ENCODE data around the gene MRPL17.

Gene MRPL17

DNA sequence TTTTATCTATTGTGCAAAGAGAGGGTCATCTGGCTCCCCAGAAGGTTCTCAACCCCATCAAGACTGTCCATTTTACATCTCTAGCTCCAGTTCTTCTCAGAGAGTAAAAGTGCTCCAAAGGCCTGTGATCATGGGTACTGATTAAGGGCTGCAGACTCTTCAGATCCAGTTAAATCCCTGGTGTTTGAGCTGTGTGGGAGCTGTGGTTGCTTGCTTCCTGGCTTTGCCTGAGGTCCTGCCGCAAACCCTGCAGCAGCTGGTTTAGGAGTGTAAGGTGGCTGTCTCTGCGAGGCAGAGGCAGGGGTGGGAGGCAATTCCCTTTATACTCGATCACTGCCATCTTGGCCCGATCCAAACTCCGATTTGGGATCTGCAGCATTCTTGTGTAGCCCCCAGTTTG lies 1.2 kb downstream of the MRPL17 start:
- no peak for DNase-seq

DNA sequence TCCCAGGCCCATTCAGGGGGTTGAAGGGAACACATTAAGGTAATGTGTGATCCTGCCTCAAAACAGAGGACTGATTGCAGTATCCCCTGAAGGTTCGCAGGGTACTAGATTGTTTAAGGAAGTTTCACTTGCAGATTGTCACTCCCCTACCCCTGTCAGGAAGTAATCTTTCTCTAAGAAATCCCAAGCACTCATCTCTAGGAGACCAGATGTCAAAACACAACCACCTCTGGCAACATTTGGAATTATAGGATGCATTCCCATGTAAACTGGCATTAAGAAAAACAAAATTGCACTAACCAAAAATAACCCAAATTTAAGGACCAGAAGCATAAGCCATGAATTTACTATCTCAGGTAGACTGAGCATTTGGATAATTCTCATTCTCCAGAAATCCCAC lies 1.6 kb downstream of the MRPL17 start:
- DNase-seq, result no peak

DNA sequence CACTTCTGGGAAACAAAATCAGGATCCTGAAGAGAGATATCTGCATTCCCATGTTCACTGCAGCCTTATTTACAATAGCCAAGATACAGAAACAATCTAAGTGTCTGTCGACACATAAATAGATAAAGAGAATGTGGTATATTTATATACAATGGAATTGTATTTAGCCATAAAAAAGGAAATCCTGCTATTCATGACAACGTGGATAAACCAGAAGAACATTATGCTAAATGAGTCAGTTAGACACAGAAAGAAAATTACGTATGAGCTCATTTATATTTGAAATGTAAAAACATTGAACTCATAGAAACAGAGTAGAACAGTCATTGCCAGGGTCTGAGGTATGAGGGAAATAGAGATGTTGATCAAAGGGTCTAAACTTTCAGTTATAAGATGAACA lies 6.1 kb downstream of the MRPL17 start:
- DNase-seq, result no peak

DNA sequence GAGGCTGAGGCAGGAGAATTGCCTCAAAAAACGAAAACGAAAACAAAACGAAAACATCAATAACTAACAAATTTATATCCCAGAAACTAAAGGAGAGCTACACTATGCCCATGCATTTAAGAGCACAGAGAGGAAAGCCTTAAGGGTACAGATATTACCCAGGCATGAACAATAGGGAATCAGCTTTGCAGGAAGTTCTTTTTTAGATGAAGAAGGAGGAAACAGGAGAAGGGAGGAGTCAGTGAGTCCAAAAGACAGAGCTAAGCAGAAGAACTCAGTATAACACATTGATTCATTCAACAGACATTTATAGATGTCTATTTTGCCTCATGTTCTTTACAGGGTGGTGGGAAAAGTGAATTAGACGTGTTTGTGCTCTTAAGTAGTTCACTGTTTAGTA lies 8.3 kb downstream of the MRPL17 start:
- DNase-seq, result no peak

DNA sequence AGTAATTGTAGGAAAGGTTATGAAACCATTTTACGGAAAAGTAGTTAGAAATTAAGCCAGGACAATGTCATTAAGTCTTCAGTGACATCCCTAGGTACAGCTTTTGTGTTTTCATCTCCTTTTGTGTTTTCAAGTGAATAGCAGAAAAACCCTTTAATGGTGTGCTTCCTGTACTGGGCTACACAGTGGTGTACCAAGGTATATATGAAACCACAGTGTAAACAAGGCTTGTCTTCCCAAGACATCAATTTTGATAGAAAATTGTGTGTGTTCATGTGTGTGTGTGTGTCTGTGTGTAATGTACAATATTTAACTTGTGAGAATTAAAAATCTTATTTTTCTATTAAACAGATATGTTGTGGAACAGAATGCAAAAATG lies 8.9 kb downstream of the MRPL17 start:
- DNase-seq, result no peak

DNA sequence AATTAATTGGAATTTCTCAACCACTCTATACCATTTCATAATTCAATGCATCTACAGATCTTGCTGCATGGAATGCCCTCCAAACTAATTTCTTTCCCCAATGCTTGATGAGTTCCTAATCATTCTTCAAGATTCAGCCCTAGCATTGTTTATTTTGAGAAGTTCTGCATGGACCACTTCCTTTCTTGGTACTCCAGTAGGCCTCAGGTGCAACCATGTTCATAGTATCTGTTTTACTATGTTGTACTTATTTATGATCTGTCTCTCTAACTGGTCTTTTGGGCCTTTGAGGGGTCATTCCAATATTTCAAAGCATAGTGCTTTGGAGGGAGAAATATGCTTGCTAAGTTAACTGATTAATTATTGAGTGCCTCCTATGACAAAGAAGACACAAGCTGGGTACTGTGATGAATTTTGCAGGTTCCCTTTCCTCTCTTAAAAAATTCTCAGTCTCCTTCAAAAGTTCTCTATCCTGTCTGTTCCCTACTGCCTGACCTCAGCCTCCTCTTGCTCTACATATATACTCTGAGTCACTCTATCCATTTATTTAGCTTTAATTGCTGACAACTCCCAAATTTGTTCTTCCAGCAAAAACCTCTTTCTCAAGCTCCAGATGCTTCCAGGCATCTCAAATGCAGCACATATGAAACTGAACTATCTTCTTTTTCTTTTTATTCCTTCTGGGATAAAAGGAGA lies 9.5 kb downstream of the MRPL17 start:
- DNase-seq, result no peak

DNA sequence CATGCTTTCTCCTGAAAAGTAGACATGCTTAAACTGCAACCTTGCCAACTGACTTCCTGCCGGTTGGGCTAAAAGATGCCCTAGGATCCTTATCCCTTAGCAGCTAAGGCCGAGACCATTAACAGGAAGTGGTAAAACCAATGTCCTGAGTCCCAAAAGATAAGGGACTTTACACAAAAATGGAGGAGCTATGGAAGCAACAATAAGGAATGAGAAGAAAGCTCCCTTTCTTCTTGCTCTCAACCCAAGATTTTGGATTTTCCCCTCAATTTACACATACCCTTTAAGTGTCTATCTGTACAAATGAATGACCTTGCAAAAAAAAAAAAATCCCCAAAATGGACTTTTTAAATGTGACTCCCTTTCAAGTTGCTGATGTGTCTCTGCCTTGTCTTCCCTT lies 11.1 kb downstream of the MRPL17 start:
- DNase-seq, result no peak

DNA sequence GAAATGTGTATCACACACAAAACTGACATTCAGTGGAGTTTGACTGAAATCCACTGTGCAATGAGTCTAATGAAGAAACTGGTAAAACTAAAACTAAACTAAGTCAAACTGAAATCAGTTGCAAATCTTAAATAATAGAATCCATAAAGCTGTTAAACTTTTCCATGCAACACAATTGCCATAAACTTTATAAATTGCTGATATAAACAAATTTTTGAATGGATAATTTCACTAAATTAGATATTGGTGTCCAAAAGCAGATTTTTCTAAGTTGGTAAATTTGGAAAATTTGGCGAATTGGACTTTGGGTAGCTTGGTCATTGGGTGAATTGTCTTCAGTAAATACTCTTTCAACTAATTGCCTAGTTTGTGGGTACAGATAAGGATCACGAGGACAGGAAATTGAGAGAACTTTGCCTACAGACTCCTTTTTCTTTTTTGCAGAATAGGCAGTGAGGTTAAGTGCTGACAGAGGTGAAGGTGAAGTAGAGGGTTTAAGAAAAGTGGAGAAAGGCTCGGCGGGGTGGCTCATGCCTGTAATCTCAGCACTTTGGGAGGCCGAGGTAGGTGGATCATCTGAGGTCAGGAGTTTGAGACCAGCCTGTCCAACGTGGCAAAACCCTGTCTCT lies 12.8 kb downstream of the MRPL17 start:
- DNase-seq, result no peak

DNA sequence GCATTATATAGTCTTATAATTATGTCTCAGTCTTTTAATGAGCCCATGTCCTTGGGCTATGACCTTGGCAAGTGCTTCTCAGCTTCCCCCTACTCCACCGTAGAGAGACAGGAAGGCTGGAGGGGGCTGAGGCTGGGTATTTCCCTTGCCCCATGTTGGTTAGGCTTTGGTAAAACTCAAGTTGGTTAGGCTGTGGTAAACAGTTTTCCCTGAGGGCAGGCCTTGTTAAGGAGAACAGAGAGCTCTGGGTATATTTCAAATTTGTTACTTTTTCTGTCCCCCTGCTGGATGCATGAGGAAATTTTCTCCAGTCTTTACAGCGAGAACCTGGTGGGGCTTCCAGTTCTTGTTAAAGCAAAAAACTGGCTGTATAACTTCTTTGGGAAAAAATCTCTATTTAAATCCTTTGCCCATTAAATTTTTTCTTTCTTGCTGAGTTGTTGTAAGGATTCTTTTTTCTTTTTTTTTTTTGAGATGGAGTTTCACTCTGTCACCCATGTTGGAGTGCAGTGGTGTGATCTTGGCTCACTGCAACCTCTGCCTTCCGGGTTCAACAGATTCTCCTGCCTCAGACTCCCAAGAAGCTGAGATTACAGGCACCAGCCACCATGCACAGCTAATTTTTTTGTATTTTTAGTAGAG lies 15.3 kb downstream of the MRPL17 start:
- DNase-seq, result no peak

DNA sequence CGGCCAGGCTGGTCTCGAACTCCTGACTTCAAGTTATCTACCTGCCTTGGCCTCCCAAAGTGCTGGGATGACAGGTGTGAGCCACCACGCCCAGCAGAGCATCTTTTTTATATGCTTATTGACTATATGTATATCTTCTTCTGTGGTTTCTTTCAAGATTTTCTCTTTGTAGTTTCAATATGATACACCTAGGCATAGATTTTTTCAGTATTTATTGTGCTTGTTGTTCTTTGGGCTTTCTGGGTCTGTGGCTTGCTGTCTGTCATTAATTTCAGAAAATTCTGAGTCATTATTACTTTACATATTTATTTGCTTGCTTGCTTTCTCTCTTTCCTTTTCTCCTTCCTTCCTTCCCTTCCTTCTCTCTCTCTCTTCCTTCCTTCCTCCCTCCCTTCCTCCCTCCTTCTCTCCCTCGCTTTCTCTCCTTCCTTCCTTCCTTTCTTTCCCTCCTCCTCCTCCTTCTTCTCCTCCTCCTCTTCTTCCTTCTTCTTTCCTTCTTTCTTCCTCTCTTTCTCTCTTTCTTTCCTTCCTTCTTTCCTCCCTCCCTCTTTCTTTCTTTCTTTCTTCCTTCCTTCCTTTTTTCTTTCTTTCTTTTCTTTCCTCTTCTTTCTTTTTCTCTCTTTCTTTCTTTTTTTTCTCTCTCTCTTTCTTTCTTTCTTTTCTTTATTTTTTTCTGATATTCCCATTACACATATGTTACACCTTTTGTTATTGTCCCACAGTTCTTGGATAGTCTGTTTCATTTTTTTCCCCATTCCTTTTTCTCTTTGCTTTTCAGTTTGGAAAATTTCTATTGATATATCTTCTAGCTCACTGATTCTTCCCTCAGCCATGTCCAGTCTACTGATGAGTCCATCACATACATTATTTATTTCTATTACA lies 16.6 kb downstream of the MRPL17 start:
- no peak for DNase-seq

DNA sequence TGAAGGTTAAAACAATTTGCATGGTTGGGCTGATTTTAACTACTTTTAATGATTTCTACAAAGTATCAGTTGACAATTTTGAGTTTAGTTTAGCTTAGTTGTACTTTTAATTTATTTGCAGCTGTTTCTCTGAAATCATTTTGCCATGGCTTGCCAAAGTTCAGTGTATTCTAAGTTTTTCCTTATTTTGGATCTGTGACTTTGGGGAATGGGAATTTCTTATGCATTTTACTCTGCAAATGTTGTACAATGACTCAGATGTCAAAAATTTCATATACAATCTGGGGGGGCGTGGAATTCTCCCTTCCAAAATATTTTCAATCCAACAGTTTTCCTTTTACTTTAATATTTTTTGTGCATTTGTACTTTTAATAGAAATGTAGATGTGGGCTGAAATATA lies 18.6 kb downstream of the MRPL17 start:
- DNase-seq, result no peak

DNA sequence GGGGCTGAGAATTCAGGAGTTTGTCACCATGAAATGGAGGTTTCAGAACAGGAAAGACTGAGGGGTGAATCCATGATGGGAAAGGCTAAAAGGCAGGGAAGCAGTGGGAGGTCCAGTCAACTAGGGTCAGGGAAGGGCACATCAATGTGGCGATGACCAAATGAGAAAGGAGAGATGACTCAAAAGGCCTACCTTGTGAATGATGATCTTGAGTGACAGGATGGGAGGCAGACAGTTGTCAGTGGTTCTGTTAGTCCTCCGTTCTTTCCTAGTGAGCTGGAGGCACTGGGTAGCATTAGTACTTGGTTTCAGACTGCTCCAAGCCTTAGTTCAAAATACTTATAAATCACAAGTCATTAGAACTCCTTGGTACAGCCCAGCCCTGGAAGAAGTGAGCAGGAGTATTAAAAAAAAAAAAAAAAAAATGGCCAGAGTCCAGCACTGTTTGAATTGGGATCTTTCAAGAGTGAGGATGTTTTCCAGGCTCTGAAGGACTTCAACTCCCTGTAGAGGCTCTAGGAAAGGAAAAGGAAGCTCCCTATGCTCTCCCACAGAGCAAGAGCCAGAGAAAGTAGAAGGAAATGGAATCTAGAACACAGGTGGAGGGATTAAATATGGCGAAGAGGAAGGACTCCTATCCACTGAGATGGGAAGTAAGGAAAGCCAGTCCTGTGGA lies 19.2 kb downstream of the MRPL17 start:
- DNase-seq, result no peak

DNA sequence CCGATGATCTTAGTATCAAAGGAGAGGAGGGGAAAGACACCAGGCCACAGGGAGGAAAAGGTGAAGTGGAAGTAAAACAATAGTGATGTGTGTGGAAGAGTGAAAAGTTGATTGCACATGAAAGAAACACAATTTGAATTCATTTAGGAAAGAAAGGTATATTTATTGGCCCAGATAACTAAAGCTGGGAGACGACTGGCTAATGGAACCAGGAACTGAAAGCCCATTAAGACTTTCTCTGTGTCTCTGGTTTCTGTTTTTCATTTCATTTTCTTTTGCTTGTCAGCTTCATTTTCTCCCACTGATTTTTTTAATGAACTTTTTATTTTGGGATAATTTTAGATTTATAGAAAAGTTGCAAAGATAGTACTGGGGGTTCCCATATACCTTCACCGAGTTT lies 22.4 kb downstream of the MRPL17 start:
- DNase-seq, result no peak

DNA sequence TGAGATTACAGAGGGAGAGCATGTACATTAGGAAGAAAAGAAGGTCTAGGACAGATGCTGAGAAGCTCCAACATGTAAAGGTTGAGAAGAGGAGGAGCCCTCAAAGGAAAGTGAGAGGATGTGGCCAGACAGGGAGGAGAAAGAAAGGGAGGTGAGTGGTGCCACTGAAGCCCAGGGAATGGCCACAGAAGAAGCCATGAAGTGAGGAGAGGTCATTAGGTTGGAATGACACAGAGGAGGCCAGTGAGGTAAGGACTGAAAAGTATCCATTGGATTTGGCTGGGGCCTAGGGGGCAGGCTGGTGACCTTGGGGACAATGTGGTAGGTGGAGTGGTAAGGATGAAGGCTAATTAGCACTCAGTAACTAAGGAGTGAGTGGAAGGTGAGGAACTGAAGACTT lies 24.5 kb downstream of the MRPL17 start:
- no peak for DNase-seq

DNA sequence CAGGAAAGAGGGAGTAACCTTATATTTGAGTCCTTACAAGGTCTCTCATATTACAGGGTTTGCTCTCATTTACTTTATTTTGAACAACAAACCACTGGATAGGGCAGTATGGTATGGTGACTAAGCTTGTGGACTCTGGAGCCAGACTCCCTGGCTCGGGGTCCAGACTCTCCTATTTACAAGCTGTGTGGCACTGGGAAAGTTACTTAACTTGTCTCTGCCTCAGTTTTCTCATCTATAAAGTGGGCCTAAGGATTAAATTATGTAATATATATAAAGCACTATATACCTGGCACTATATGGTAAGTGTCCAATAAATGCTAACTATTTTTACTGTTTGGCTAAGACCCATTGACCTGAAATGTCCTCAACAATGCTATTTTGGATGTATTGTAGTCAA lies 25.8 kb downstream of the MRPL17 start:
- no peak for DNase-seq

DNA sequence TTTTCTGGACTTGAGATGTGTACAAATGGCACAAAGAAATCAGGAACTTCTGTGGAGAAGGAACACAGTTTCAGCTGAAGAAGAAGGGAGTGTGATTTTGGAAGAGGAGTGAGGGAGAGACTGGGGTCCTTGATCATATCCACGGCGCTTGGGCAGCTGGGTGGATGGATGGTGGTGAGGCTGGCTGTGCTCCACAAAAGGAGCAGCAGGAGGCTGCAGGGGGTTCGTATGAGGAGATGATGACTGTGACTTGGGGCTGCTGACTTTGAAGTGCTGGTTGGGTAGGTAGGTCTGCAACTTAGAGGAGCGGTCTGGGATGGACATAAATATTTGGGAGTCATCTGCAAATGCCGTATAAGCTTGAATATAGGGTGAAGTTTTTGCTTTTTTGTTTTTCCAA lies 26.2 kb downstream of the MRPL17 start:
- DNase-seq, result no peak

DNA sequence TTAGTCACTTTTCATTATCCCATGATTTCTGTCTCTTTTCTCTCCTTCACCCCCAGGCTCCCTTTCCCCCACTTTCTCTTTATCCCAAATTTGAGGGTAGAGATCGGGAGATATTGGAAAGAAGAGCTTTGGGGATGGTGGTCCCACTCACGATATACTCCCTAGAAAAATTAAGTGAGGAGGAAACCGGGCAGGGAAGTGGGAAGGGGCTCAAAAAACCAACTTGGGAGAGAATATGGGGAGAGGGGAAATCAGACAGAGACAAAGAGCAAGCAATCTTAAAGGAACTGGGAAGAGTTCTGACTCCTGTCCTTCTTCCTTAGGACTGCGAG lies 26.6 kb downstream of the MRPL17 start:
- DNase-seq, result no peak

DNA sequence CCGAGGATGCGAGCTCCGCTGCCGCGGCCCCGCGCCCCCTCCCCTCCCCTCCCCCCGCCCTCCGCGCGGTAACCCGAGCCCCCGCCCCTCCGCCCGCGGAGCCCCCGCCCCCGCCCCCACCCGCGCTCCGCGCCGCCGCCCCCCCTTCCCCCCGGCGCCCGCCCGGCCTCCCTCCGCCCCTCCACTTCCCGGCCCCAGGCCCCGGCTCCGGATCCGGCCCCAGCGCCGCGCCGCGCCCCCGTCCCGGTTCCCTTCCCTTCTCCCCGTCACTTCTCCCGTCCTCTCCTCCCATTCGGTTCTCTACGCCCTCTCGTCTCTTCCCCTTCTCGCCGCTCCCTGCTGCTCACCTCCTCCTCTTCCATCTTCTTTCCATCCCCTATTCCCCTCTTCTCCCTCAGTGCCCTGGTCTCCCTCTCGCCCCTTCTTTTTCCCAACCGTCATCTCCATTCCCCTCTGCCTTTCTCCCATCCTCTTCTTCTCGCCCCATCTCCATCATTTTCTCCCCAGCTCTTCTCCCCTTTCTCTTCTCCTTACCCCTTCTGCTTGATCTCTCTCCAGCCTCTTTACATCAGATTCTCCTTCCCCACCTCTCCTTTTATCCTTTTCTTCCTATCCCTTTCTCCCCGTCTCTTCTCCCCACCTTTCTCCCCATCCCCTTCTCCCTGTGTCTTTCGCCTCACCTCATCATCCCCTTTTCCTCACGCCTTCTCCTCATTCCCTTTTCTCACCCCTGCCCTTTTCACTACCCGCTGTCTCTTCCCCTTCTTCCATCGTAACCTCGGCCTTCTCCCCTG lies 27.2 kb downstream of the MRPL17 start, which contains the start of gene DCHS1:
TSS of gene DCHS1 (minus strand) at position 20 of the 794 bp plus-strand sequence. CDS start 14,196 bp downstream, outside the sequence.
- DNase-seq, result no peak

DNA sequence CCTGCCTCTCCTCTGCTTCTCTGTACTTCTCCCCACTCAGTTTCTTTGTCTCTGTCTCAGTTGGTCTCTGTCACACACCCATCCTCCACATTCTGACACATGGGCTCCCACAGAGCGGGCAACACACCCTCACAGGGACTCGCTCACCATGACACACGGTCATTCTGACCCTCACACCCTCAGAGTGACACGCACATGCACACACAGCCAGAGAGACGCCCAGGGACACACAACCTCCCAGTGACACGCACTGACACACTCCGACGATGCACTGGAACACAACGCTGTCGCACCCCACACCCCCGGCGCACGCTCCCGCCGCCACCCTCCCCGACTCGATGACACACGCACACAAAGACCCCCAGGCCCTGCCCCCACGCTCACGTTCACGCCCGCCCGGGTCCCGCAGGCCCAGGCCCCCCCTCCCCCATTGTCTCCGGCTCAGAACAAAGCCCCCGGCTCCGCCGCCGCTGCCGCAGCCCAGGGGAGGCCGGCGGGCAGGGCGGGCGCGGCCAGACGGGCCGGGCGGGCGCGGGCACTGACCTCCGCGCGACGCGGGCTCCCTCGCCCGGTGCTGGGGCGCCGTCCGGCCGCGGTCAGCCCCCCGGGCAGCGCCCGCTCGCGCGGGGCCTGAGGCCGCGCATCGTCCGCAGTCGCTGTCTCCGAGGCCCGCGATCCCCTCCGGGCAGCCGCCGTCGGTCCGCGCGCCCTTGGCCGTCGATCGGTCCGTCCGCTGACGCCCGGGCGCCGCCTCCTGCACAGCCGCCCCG lies 27.9 kb downstream of the MRPL17 start:
- no peak for DNase-seq

DNA sequence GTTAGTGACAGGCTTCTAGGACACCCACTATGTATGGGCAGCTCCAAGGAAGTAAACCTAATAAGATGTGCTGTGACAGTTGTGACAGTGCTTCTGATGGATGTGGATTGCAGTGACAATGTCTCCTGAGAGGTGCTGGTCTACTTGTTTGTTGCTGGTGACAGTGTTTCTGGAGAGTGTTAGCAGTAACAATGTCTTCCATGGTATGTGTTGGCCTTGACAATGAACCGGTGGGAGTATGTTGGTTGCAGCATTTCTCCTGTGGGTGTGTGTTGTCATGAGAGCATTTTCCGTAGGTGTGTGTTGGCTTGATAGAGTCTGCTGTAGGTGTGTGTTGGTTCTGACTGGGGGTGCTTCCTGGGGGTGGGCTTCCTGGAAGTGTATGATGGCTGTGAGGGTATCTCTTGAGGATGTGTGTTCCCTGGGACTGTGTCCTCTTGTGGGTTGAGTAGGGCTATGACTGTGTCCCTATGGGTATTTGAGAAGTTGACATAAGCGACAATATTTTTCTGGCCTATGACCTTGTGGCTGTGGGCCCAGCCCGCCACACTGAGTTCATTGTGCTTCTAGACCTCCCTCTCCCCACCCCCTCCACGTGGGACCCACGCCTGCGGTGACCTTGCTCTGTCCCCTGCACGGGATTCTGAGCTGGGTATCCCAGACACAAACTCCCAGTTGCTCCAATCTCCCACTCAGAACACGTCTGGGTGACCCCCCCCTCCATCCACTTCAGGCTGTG lies 28.7 kb downstream of the MRPL17 start:
- no peak for DNase-seq

DNA sequence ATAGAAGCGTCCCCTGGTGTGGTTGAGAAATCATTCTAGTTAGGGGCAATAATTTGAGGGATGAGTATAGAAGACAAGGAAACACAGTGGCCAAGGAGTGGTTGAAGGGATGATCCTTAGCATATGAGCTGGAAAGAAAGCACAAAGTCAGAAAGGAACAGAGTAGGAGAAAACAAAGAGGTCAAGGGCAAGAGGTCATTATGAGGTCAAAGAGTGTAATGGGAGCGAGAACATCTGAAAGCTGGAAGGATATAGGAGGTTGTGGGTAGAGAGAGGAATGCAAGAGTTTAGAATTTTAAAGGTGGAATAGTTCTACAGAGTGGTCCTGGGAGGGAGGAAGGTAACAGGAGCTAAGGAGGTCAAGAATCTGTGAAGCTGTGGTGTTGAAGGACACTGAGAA lies 29.5 kb downstream of the MRPL17 start:
- DNase-seq, result no peak
